HG03066 (cell line): ENCODE measurements around the gene ARHGAP42.
"Not testable (repeated sequence)": the region's sequence is repeated elsewhere in the genome, so short reads cannot be mapped to it uniquely, and the experiment has no call there.

ENCODE experiments used
- ATAC-seq: cut with Tn5 transposase; IDR thresholded peaks from one replicate; pipeline ENCODE4 v1.9.1; 2021; ENCODE audit warnings: low read depth; ENCODE audit not compliant: unreplicated experiment

The ARHGAP42 gene

DNA sequence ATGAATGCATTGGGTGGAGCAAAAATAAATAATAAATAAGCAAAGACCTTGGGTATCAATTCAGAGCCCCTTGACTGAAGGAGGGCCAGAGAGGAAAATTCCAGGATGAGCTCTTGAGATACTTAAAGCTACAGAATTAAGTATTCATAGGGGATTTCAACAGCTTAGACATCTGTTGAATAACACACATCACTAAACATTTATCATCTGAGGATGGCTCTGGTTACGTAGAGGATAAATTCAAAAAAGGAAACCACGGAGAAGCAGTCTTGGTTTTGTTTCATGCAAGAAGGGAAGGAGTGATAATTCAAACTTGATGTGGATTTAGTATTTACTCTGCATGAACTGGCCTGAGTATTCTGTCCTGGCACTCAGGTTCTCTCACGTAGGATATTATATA lies 29.8 kb downstream of the ARHGAP42 start:
- no peak for ATAC-seq

DNA sequence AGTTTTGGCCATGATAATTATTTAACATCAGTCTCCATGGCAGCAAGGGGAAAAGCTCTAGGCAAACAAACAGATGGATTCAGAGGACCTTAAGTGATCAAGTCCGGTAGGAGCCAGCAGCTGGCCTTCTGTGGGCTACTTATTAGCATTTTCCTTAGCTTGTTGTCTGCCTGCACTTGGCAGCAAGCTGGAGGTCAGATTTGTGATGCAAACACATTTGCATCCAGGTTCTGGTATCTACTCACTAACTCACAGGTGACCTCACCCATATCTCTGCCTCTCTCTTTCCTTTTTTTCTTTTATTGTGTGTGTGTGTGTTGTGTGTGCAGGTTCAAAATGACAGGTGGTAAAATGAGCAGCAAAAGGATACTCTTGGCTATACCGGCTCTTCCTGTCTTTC lies 32.3 kb downstream of the ARHGAP42 start:
- no peak for ATAC-seq

DNA sequence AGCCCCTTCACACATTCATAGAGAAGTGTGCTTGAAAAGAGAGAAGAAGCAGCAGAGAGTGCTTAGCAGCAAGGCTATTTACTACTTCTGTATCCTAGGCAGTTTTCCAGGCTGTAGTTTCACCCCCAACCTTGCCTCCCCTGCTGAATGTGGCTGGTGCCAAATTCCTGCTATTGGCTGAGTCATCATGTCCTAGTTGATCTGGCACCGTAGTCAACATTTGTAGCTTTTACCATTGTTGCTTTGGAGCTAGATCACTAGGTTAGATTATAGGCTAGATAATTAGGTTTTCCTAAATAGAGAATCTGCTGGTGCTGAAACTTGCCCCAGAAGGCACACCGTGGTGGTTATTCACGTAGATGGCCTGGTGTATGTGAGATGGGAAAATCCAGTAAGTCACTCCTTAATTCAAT lies 32.7 kb downstream of the ARHGAP42 start:
- no peak for ATAC-seq

DNA sequence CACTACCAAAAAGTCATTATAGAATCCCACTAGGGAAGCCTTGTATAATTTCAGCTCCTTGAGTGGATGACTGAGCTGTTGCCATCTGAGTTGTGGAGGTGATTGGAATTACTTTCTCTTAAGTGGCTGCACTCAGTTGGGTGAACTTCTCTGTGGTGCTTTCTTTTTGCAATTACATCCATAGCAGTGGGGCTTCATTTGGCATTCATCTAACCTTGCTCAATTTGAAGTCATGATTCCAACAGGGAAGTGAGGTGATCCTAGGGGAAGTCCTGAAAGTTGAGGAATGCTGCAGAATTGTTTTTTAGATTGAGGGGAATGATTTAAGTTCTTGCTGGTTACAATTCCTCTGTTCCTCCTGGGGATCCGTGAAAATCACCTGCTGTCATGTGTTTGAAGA lies 39.6 kb downstream of the ARHGAP42 start:
- ATAC-seq, result no peak

DNA sequence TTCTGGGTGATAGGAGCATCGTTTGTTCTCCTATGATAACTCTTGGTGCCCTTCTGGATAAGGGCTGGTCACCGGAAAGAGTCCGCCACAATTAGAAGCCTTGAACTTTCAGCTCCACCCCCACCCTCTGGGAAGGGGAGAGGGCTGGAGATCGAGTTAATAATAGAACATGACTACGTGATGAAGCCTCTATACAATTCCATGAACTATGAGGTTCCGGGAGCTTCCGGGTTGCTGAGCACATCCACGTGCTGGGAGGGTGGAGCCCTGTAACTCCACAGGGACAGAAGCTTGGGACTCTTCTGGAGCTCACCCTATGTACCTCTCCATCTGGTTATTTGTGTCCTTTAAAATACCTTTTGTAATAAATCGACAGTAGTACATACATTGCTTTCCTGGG lies 40.3 kb downstream of the ARHGAP42 start:
- no peak for ATAC-seq

DNA sequence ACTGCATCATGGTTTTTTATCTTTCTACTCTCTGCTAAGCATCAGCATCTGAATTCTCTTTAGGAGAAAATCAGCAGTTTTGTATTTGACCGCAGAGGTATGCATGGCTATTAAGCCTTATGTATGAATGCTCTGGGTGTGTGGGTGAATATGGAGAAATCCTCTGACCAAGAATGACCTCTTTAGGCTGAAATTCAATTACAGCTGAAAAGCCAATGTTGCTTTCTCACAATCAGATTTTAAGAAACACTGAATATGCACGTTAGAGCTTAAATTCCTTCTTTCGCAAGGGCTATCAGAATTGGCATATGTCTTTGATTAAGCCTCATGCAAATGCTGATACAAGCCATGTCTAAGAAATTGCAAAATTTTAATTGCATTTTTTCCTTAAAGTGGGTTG lies 43.2 kb downstream of the ARHGAP42 start:
- no peak for ATAC-seq

DNA sequence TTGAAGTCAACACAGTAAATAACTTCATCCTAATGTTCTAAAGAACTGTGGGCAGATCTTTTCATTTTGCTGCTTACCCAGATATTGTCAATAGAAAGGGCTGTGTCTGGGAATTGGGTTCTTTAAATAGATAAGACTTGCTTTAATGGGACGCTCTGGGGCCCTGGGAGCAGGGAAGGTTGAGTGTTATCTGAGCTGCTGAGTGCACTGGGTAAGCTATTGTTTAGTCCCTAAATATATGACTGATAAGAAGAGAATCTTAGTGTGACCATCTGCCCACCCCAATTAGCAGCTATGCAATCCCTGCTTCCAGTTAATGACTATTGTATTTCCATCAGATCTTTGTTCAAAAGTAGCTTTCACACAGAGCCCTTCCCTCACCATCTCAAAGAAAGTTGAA lies 44.4 kb downstream of the ARHGAP42 start:
- no peak for ATAC-seq

DNA sequence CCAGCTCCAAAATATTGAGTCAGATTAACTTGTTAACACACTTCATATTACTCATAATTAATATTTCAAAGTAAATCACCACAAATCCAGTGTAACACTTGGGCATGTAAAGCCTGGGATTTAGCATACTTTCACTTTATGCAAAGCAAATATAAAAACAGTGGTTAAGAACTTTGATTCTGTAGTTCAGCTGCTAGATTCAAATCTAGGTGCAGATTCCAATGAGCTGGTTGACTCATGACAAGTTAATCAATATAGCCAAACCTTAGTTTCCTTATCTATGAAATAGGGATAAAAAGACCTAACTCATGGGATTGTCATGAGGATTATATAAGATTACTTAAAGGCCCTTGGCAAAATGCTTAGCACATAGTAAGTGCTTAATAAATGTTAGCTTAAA lies 45.9 kb downstream of the ARHGAP42 start:
- ATAC-seq, result no peak

DNA sequence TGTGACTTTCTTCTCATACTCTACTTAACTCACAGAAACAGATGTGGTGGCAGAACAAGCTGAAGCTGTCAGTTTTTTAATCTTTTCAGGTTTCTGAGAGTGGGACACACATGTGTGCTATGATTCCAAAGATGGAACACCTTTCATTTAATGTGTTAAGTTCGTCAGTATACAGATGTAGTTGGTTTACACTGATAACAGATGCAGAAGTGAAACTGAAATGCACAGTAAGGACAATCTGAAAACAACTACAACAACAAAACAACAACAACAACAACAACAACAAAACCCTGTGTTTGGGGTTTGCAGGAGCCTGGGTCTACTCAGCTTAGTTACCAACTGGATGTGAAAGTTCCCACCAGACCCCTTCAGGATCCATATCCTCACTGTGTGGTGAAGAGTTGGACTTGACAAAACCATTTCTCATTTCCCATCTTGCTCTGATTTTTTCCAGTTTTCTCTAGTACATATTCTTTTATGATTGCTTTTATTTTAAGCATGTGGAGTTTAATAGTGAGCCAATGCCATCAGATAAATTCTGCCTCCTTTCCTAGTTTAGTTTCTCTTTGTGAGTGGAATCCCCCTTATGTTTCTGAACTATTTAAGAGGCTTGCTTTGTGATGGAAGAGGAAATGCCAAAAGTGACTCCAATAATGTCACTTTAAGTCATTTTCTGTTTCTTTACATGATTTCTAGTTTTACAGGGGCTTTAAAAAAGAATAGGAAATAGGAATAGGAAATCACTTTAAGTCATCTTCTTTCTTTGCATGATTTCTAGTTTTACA lies 47.8 kb downstream of the ARHGAP42 start:
- ATAC-seq, result no peak

DNA sequence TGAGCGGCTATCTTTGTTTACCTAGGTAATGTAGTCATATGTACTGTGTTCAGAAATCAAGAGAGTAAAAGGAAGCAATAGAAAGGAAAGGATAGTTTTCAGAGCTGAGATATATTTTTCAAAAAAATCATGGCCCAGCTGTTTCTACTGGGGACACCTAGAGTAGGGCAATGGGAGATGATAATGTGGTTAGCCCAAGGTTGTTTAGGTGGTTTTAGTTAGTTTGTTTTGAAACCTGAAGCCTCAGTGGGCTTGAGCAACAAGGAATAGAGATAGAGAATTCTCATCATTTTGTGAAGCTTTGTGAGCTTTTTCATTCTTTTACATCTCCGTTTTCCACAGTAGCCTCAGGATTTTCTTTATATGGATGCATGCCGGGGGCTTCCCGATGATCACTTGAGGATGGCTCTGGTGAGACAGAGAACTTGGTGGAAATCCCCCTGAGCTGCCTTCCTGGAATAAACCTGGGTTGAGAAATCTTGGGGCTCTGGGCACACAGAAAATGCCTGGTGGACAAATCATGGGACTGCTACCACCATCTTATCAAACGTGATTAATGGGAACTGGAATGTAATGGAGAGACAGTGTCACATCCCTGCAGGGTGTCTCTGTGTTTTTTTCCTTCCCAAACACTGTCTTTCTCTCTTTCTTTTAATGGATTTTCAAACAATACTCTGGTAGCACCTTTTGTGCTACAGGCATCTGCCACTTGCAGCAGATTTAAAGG lies 49.0 kb downstream of the ARHGAP42 start:
- ATAC-seq, result no peak

DNA sequence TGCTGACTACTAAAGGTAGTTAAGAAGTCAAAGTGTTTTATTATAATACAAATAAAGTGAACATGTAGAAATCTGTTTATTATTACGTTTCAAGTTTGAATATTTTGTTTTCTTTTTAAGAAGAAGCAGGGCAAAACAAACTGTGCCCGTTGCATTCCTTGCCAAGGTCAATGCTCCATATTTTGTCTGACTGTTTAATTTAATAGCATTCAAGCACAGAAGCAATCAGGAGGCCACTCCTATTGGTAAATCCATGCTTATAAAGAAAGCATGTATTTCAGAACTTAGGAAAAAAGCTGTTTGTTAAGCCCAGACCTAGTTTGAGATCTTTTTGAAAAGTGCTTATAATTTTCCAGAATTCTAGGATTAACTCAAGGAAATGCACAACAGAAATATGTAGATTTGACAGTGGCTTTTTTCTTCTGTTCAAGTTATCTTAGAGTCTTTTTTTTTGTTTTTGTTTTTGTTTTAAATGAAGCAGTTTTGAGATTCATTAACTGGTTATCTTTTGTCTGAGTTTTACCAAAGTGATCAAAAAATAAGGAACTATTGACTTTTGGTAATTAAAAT lies 51.7 kb downstream of the ARHGAP42 start:
- no peak for ATAC-seq

DNA sequence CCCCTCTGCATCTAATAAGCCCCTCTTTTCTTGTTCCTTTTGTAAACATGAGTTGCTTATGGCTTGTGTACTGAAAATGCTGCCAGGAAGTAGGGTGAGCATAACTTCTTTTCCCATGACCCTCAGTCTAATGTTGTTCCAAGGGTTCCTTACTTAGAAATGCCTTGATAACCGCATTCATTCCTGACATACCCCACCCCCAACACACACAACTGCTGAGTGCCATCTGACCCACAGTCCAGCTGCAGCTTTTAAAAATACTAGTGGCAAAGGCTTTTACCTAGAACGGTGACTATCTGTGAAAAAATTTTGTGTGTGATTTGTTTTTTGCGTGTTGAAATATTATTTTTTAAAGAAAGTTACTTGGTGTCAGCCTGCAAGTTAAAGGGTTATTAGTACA lies 52.6 kb downstream of the ARHGAP42 start:
- ATAC-seq, result no peak

DNA sequence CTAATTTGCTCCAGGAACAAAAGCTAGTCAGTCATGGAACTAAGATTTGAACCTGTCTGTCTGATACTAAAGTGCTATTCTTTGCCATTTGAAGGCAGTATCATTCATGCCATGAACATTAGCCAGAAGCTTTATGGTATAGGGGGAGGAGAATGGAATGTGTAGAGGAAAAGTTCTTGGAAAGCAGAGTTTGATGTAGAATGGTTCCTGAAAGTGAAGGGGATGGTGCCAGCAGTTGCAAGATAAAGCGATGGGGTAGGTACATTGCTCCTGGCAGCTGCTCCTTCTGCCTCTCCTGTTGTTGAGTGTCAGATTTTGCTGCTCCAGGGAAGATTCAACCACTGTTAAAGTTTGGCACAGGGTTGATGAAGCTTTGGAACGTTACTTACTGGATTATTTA lies 53.4 kb downstream of the ARHGAP42 start:
- no peak for ATAC-seq

DNA sequence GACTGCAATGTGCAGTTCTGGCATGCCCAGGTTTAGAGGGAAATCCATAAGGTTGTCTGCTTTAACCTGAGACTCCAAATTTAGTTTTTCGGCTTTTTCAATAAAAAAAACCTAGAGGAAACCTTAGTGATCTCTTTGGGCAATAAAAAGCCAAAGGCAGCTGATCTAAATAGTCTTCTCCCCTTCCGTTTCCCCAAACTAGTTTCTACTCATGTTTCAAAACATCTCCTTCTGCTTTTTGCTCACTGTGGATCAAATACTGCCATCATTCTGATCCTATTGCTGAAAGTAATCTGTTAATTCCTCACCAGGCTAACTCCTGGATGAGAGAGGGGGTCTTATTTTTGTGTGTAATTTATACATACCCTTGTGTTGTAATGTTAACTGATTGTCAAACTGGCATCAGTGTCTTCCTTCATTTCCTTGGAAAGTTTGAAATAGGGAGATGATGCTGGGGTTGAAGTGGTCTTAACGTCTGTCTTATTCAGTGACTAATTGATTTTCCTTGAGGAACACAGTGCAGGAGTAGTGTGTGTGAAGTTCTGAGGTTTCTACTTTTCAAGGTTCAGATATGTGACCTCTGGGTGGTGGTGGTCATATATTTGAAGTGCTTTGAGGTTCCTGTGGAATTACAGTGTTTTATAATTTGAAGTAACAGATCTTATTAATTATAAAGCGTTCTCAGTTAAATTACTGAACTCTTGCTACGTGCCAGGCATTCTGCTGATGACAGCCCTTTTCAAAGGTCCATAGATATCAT lies 55.0 kb downstream of the ARHGAP42 start:
- no peak for ATAC-seq

DNA sequence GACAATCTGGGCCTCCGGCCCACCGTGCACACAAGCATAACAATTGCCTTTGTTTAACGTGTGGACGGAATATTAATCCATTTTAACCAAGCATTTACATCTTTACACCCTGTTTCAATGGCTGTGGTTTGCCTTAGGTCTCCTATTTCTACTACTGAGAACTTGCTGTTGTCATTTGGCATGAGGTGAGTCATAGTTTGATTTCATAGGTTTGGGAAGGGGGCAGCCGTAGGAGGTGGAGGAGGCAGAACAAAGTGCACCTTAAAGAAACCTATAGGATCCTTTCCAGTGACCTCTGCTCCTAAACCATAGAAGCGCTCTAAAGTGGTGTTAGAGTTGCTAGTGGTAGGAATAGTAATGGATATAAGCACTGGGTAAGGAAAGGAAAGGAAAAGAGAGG lies 59.4 kb downstream of the ARHGAP42 start:
- no peak for ATAC-seq

DNA sequence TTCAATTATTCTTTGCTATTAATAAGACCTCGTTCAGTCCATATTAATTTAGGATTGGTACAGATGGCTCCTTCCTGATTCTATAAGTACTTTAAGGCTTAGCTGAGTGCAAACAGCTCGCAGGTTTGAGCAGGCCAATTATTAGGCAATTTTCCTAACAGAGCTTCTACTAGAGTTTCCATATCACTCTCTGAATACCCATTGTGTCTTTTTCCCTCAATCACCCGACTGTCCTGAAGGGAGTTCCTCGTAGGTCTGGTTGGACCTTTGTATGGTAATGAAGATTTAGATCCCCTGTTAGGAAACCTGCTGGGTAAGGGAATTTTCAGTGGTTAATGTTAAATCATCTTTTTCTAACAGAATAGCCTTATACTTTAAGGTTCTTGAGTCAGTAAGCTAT lies 61.1 kb downstream of the ARHGAP42 start:
- ATAC-seq, result no peak

DNA sequence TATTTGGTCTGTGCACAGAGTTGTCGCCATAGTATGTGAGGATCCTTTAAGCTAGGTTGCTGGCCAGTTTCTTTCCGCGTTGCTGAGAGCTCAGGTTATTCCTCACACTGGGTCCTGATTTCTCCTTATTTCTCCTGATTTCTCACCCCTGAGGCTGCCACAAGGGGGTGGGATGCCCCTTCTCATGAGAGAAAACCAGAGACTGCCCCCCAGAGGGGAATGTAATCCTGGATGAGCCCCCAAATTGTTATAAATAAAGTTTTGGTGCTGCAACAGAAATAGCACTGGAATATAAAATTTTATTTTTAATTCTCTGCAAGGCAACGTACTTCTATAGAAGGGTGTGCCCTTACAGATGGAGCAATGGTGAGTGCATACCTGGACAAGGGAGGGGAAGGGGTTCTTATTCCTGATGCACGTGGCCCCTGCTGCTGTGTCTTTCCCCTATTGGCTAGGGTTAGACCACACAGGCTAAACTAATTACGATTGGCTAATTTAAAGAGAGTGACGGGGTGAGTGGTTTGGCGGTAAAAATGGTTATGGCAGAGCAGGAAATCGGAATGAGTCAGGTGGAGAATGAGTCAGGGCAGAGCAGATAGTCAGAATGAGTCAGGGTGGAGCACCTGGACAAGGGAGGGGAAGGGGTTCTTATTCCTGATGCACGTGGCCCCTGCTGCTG lies 62.9 kb downstream of the ARHGAP42 start:
- not testable (repeated sequence) for ATAC-seq

DNA sequence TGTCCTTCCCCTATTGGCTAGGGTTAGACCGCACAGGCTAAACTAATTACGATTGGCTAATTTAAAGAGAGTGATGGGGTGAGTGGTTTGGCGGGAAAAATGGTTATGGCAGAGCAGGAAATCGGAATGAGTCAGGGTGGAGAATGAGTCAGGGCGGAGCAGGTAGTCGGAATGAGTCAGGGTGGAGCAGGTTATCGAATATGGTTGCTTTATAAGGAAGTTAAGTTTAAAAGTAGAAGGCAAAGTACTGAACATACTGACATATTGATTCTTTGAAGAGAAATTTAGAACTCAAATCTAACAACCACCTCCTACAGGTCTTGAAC lies 63.4 kb downstream of the ARHGAP42 start:
- not testable (repeated sequence) for ATAC-seq

DNA sequence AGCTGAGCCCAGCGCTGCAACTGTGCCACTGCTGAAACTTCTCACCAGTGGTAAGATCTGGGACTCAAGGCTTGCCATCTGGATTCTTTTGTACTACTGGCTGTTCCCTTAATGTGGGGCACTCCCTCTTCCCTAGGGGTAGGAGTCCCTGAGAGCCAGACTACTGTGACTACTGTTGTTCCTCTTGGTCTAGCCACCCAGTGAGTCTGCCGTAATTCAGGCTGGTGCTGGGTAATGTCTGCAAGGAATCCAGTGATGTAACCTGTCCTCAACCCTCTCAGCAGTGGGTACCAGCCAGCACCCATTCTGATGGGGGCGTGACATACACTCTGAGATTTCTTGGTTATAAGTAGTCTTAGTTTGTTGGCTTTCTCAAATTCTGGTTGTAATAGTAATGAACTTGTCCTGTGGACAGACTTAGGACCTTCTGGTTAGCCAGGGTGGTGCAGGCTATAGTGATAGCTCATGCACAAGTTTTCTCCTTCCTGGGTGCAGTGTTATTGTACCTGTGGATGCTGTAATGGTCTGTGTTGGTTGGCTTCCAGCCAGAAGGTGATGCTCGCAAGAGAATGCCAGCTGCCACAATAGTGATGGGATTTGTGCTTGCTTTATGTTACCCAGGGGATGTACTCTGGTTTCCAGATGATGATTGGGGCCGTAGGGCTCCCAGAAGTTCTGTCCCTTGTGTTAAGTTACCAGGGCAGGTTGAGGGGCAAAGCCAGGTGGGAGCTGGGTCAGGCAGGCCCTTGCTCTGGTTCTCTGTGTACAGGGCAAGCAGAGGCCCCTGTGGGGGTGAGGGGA lies 65.5 kb downstream of the ARHGAP42 start:
- no peak for ATAC-seq

DNA sequence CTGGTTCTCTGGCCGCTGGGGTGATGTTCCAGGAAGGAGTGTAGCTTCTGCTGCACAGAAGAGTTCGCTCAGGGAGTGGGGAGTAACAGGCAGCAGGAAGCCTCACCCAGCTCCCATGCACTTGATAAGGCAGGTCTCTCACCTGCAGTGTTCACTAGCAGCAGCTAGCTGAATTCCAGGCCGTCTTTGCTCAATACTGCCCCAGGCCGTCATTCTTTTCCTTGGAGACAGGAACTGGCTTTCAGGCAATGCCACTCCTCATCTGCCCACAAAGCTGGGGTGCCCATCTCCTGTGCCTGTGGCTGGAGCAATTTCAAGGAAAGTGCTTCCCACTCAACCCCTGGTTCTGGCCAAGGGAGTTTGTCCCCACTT lies 66.1 kb downstream of the ARHGAP42 start:
- no peak for ATAC-seq
